ES-I3 (cell line): ENCODE results near the gene TMEM184B.
A peak's percentile ranks its signal among the peaks of the same experiment; 100 is the strongest.

Experiments
- H3K36me3 ChIP-seq: 2 replicates; pipeline ENCODE4 v1.6.1; 2013; ENCODE audit warnings: mild to moderate bottlenecking, low read length, control low read depth, moderate library complexity; ENCODE audit not compliant: insufficient read depth
- H3K4me1 ChIP-seq: 2 replicates; pipeline ENCODE4 v1.6.1; 2013; ENCODE audit warnings: mild to moderate bottlenecking, control low read depth, low read length; ENCODE audit not compliant: insufficient read depth
- H3K9ac ChIP-seq: 2 replicates; pipeline ENCODE4 v1.6.1; 2013; ENCODE audit warnings: low read depth, mild to moderate bottlenecking, low read length, moderate library complexity
- H3K9me3 ChIP-seq: 2 replicates; pipeline ENCODE4 v1.6.1; 2013; ENCODE audit warnings: mild to moderate bottlenecking, low read length, moderate library complexity; ENCODE audit not compliant: control insufficient read depth, insufficient read depth

TMEM184B gene

GRCh38 chr22:38212442-38212841 lies 60.4 kb downstream of the TMEM184B start:
- Histone ChIP-seq H3K9me3 (no peaks in the 10 kb centered on the region), H3K36me3 (no peaks in the 10 kb centered on the region), H3K9ac (no peak overlapping the region), H3K4me1 (peaks cover 16% of the 10 kb centered on the region)

- H3K9me3 ChIP-seq = no peaks in the 10 kb centered on the region
- peaks cover 16% of the 10 kb centered on the region for H3K4me1 ChIP-seq
- H3K36me3 ChIP-seq = no peaks in the 10 kb centered on the region
- H3K9ac ChIP-seq = no peak overlapping the region
Measured at GRCh38 chr22:38211556-38211955, 61.3 kb downstream of the TMEM184B start.

GRCh38 chr22:38208551-38208968 lies 64.2 kb downstream of the TMEM184B start:
- no peaks in the 10 kb centered on the region for H3K36me3 ChIP-seq
- H3K9ac ChIP-seq = no peak overlapping the region
- no peaks in the 10 kb centered on the region for H3K9me3 ChIP-seq
- H3K4me1 ChIP-seq = peaks cover 3% of the 10 kb centered on the region; the same call in 1 of the 2 replicates

- H3K4me1 ChIP-seq = no peaks in the 10 kb centered on the region
- H3K36me3 ChIP-seq = no peaks in the 10 kb centered on the region
- no peaks in the 10 kb centered on the region for H3K9me3 ChIP-seq
- H3K9ac ChIP-seq = no peak overlapping the region
Measured at GRCh38 chr22:38207898-38208432, 64.8 kb downstream of the TMEM184B start.

GRCh38 chr22:38205261-38206128 lies 67.3 kb downstream of the TMEM184B start:
- Histone ChIP-seq H3K4me1 (no peaks in the 10 kb centered on the region; the same call in 1 of the 2 replicates), H3K36me3 (no peaks in the 10 kb centered on the region), H3K9ac (no peak overlapping the region), H3K9me3 (no peaks in the 10 kb centered on the region)

GRCh38 chr22:38204784-38205183 lies 68.0 kb downstream of the TMEM184B start:
- no peaks in the 10 kb centered on the region for H3K36me3 ChIP-seq
- H3K4me1 ChIP-seq = no peaks in the 10 kb centered on the region; the same call in 1 of the 2 replicates
- no peak overlapping the region for H3K9ac ChIP-seq
- no peaks in the 10 kb centered on the region for H3K9me3 ChIP-seq

GRCh38 chr22:38203855-38204514 lies 68.8 kb downstream of the TMEM184B start:
- Histone ChIP-seq H3K4me1 (no peaks in the 10 kb centered on the region; the same call in 1 of the 2 replicates), H3K9me3 (no peaks in the 10 kb centered on the region), H3K36me3 (no peaks in the 10 kb centered on the region), H3K9ac (peak overlapping the region; percentile 79; the same call in 1 of the 2 replicates)

GRCh38 chr22:38203090-38203810 lies 69.6 kb downstream of the TMEM184B start:
- H3K9me3 ChIP-seq = no peaks in the 10 kb centered on the region
- H3K9ac ChIP-seq = peak overlapping the region; percentile 79
- H3K36me3 ChIP-seq = no peaks in the 10 kb centered on the region
- H3K4me1 ChIP-seq = no peaks in the 10 kb centered on the region; the same call in 1 of the 2 replicates

- Histone ChIP-seq H3K9ac (peak overlapping the region; percentile 79), H3K4me1 (no peaks in the 10 kb centered on the region; the same call in 1 of the 2 replicates), H3K36me3 (no peaks in the 10 kb centered on the region), H3K9me3 (no peaks in the 10 kb centered on the region)
Measured at GRCh38 chr22:38202437-38203089, 70.2 kb downstream of the TMEM184B start.

GRCh38 chr22:38201711-38202436 lies 70.9 kb downstream of the TMEM184B start, which contains the start of gene MAFF:
MAFF (plus strand) TSS chr22:38201994; CDS start chr22:38213854, 11,860 bp downstream.
- no peaks in the 10 kb centered on the region; the same call in 1 of the 2 replicates for H3K4me1 ChIP-seq

GRCh38 chr22:38201371-38201710 lies 71.5 kb downstream of the TMEM184B start:
- Histone ChIP-seq H3K9ac (peak overlapping the region; percentile 78), H3K9me3 (no peaks in the 10 kb centered on the region), H3K36me3 (no peaks in the 10 kb centered on the region), H3K4me1 (no peaks in the 10 kb centered on the region; the same call in 1 of the 2 replicates)

More at GRCh38 chr22:38201711-38202436, 70.9 kb downstream of the TMEM184B start, which contains the start of gene MAFF:
- no peaks in the 10 kb centered on the region for H3K36me3 ChIP-seq
- H3K9ac ChIP-seq = peak within 1 kb of the TSS; percentile 79
- no peaks in the 10 kb centered on the region for H3K9me3 ChIP-seq

GRCh38 chr22:38199826-38200559 lies 72.8 kb downstream of the TMEM184B start:
- Histone ChIP-seq H3K9me3 (no peaks in the 10 kb centered on the region), H3K9ac (no peak overlapping the region), H3K36me3 (no peaks in the 10 kb centered on the region), H3K4me1 (no peaks in the 10 kb centered on the region; the same call in 1 of the 2 replicates)
